NCI-H2029 (cell line): Measurements from ENCODE around the gene TNRC6A.
"Not testable (repeated sequence)": the region's sequence is repeated elsewhere in the genome, so short reads cannot be mapped to it uniquely, and the experiment has no call there.

Experiments used
- DNase-seq: peaks from one replicate; lab custom pipeline; 2025; lab: John Stamatoyannopoulos, UW

TNRC6A gene

DNA sequence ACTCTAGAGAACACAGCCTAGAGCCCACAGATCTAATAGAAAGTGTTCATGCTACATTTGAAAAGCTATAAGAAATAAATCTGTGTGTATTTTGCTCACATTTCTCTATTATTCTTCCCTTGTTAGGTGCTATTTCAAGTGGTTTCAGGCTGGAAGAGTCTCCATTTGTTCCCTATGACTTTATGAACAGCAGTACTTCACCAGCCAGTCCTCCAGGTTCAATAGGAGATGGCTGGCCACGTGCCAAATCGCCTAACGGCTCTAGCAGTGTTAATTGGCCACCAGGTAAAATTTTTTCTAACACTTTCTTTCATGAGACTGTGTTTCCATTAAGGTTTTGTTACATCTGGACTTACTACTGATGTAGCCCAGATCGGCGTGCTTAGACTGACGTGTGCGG, 85.6 kb downstream of the TNRC6A start:
- DNase-seq: no peak

GRCh38 chr16:24816688-24817087, 87.2 kb downstream of the TNRC6A start:
- no peak for DNase-seq

DNA sequence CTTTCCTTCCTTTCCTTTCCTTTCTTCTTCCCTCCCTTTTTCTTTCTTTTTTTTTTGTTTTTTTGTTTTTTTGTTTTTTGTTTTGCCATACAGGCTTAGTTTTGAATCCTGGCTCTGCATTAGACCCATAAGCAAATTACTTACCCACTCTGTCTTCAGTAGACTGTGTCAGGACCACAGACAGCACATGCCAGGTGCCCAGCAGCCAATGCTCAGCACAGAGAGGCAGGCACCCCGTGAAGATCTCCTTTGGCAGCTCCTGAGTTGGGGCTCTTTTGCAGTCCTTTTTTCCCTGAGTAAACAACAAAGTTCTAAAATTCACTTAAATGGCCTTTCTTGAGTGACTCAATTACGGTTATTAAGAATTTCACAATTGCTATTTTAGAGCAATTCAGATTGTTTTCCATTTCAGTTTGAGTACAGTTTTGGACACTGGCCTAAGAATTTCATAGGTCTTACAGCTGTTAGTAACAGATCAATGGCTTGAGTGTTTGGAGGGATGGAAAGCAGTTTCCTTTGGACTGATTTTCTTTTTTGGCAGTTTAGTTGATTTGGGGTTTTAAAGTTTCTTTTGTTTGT, 90.1 kb downstream of the TNRC6A start:
- DNase-seq: no peak

DNA sequence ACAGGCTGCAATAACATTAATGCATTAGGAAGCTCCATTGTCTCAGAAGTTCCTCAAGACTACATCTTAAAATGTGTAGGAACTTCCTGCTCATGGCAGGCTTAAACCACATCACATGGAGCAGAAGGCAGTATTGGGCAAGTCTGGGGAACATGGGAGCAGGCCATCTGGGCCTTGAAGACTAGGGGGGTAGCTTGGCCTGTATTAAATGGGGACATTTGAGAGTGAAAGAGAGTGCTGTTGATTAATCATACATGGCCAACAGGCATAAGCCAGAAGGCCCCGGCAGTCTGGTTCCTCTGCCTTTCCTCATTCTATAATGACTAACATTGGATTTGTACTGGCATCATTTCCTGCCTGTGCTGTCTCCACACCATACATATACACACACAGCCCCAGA, 91.1 kb downstream of the TNRC6A start:
- no peak for DNase-seq

DNA sequence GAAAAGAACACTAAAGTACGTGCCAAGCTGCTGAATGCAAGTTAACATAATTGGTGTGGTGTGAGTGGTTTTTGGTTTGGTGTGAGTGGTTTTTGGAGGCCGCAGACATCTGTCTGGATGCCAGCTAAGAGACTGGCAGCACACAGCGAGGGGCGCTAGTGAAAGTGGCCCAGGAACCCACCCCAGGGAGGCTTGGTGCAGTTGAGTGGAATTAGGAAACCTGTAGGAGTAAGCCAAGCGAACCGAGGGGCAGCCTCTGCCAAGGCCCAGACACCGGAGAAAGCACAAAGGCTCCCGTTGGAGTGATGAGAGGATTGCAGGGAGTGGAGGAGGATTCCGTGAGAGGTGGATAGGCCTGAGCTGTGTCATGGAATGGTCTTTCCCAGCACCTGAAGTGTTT, 91.7 kb downstream of the TNRC6A start:
- no peak for DNase-seq

DNA sequence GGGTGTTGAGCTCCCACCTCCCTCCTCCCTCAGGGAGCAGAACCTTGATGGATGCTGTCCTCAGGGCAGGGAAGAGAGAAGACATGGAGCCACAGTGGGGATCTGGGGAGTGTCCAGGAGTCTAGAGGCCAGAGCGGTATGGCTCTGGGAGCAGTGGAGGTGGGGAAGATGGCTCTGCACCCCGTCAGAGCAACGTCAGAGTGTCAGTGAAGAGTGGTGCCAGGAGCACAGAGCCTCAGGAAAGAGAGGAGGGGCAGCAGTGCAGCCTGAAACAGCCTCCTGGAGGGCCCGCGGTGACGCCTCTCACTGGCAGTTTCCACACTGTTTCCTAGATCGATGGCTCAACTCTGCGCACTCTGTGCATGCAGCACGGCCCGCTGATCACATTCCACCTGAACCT, 93.1 kb downstream of the TNRC6A start:
- DNase-seq: no peak

- DNase-seq: no peak
Observed at GRCh38 chr16:24822974-24823373, 93.5 kb downstream of the TNRC6A start.

GRCh38 chr16:24825696-24826095, 96.2 kb downstream of the TNRC6A start:
- DNase-seq: no peak

DNA sequence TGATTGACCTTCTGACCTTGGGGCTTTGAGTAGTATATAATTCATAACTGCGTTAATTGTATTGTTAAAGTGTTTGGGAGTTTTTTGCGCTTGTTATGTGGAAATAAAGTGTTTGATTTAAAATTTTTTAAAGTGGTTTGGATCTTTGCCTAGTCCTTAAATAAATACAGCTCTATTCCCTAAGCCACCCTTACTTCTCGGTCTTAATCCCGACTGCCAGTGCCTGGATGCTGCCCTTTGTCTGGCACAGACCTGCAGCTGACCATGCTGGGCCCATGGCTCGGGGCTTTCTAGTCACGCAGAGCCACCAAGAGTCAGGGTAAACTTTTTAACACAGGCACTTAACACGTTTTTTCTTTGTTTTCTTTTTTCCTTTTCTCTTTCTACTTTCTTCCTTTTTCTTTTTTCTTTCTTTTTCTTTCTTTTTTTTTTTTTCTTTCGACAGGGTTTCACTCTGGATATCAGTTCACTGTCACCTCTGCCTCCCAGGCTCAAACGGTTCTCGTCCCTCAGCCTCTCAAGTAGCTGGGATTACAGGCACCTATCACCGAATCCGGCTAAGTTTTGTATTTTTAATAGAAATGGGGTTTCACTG, 96.7 kb downstream of the TNRC6A start:
- peak; percentile 9 for DNase-seq

DNA sequence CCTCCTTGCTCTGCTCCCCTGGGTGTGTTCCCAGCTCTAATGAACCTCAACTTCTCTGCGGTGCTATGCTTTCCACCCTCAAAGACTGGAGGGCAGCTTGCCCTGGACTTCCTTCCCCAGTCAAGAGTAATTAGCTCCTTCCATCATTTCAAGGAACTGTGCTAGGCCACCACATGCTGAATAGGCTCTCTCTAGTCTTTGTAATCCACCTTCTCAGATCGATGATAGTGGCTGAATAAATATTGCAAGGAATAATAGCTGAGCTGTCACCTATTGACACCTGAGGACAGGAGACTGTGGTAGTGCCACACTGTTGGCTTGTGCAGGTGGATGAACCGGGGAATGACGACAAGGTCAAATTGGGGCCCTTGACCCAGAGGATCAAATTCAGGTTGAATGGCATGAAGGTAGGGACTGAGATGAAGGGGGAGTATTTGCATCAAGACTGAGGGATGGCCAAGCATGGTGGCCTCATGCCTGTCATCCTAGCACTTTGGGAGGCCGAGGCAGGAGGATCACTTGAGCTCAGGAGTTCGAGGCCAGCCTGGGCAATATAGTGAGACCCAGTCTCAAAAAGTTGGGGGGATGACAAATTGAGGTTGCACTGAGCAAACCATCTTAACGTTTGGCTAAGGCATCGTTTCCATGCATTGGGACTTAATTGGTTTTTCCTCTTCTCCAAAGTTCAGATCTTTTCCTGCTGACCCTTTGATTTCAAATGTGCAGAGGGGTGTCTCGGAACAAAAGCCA, 97.5 kb downstream of the TNRC6A start:
- DNase-seq: no peak

- no peak for DNase-seq
Observed at GRCh38 chr16:24829153-24829552, 99.7 kb downstream of the TNRC6A start.

DNA sequence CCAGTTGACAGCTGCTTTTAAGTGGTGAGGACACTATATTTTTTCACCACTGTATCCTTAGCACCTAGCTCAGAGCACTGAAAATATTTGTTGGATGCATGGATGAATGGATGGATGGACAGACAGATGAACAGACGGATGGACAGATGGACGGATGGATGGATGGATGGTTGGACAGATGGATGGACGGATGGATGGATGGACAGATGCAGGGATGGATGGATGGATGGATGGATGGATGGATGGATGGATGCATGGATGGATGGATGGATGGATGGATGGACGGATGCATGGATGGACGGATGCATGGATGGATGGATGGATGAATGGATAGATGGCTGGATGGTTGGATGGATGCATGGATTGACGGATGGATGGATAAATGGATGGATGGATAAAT, 103.9 kb downstream of the TNRC6A start:
- no peak for DNase-seq

DNA sequence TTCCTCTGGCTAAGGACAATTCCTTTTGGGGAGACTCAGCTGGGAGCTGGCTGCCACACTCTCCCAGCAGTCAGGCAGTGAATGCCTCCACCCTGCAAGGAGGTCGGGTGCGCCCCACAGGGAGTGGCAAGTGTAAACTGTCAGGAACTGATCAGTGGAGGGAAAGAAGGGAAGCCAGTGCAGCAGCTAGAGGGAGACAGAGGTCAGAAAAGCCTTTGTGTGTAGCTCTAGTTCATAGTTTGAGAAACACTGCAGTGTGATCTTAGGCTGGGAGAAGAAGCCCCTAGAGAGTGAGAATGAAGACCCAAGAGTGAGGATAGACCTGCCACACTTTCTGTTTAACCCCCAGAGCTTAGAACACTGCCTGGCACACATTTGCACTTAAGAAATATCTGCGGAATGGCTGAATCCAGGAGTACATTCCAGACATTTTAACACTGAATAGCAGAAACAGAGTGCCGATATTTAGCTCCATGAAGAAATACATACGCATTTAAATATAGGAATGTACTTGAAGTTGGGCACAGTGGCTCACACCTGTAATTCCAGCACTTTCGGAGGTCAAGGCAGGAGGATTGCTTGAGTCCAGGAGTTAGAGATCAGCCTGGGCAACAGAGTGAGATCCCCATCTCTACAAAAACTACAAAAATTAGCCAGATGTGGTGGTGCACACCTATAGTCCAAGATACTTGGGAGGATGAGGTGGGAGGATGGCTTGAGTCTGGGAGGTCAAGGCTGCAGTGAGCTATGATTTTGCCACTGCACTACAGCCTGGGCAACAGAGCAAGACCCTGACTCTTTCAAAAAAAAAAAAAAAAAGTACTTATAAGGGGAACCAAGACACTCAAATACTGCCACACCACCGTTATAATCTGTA, 105.2 kb downstream of the TNRC6A start:
- DNase-seq: no peak

GRCh38 chr16:24836836-24837235, 107.4 kb downstream of the TNRC6A start:
- no peak for DNase-seq

DNA sequence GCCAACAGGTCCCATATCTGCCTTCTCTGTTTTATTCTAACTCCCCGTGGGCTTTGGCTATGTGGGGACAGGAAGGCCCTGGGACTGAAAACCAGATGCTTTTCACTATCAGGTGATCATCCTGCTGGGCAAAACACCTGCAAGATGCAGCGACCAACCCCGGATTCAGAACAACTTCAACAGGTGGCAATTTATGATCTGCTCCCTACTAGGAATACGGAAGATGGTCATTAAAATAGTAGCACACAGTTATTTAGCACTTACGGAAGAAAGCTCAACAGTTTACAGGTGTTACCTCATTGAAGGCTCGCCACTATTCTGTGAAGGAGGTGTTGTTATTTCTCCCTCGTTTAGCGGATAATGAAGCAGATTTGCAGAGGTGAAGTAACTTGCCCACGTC, 108.5 kb downstream of the TNRC6A start:
- DNase-seq: no peak

GRCh38 chr16:24838554-24839266, 109.3 kb downstream of the TNRC6A start:
- no peak for DNase-seq

GRCh38 chr16:24839347-24839972, 110.0 kb downstream of the TNRC6A start:
- no peak for DNase-seq

DNA sequence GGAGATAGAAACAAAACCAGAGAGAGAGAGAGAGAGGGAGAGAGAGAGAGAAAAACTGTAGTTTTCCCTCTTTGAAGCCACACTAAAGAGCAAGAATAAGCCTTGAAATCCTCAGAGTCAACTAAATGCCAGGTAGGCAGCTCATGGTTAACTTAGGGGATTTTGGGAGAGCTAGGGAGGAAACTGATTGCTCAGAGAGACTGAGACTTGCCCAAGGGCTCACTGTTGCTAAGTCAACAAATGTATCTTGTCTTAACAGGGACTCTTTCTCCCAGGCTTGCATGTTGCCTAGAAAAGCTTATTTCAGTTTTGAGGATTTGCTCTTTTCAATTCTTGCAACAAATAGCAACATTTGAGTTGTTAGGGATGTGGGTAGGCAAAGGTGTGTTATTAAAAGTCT, 111.8 kb downstream of the TNRC6A start:
- DNase-seq: no peak

- no peak for DNase-seq
Observed at GRCh38 chr16:24844101-24845030, 114.9 kb downstream of the TNRC6A start.

DNA sequence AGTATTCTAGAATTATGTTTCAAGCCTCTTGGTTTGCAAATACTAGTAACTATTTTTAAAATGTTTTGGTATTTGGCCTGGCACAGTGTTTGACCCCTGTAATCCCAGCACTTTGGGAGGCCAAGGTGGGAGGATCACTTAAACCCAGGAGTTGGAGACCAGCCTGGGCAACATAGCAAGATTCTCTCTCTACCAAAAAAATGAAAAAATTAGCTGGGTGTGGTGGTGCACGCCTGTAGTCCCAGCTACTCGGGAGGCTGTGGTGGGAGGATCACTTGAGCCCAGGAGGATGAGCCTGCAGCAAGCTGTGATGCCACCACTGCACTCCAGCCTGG, 115.5 kb downstream of the TNRC6A start:
- DNase-seq: not testable (repeated sequence)
